ENCODE results near the gene C1QTNF8. TPM values are rescaled to one million over a fixed set of nuclear protein-coding genes. Genes with fewer than 3 reads are reported as not detected.

Gene C1QTNF8
- total and polyA plus RNA-seq, 4 donors: not detected

DNA sequence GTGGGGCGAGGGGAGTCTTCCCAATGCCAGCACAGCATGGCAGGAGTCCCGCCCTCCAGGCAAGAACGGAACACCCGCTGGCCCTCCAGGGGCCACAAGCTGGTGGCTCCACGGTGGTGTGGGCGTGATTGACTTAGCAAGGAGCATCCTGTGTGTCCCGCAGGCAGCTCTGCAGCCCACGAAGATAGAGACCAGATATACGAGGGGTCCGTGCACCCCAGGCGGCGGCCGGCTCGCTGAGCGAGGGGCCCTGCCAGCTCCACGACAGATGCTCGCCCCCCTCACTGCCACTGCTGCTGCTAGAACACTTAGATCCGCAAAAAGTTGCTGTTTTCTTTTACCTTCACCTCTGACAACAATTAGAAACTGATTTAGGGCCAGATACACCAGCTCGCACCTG lies 46.9 kb upstream of the C1QTNF8 start (continued):
- TF ChIP-seq, protein P1, sequence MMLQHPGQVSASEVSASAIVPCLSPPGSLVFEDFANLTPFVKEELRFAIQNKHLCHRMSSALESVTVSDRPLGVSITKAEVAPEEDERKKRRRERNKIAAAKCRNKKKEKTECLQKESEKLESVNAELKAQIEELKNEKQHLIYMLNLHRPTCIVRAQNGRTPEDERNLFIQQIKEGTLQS (IDR thresholded peaks at IDR 0.05): no peak
- TF ChIP-seq FOXA1 (IDR thresholded peaks at IDR 0.05) (no peak), RXRA (IDR thresholded peaks at IDR 0.05) (no peak), FOXA2 (IDR thresholded peaks at IDR 0.05) (no peak), GABPA (IDR thresholded peaks at IDR 0.05 in 1 of 2, conservative IDR thresholded peaks at IDR 0.05 in 1 of 2) (no peak), HNF4A (conservative IDR thresholded peaks at IDR 0.05) (no peak), EGR1 (IDR thresholded peaks at IDR 0.05; ENCODE audit: low read depth in 2 of 2) (no peak), NR2F2 (IDR thresholded peaks at IDR 0.05) (no peak)
- TF ChIP-seq, protein P2, sequence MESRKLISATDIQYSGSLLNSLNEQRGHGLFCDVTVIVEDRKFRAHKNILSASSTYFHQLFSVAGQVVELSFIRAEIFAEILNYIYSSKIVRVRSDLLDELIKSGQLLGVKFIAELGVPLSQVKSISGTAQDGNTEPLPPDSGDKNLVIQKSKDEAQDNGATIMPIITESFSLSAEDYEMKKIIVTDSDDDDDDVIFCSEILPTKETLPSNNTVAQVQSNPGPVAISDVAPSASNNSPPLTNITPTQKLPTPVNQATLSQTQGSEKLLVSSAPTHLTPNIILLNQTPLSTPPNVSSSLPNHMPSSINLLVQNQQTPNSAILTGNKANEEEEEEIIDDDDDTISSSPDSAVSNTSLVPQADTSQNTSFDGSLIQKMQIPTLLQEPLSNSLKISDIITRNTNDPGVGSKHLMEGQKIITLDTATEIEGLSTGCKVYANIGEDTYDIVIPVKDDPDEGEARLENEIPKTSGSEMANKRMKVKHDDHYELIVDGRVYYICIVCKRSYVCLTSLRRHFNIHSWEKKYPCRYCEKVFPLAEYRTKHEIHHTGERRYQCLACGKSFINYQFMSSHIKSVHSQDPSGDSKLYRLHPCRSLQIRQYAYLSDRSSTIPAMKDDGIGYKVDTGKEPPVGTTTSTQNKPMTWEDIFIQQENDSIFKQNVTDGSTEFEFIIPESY (IDR thresholded peaks at IDR 0.05): no peak

DNA sequence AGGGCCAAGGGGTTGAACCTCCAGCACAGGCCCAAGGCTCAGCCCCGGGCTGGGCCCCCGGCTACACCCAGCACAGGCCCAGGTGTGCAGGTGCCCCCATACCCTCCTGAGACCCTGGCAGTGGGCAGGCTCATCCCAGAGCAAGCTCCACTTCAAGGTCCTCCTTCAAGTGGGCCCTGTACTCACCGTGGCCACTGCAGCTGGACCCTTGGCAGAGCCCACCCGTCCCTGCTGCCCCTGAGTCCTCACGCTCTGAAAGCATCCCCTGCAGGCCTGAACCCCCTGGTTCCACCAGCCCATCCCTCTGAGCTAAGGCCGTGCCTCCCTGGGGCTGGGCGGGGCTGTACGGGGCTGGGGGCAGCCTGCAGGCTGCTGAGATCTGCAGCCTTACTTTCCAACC lies 45.7 kb upstream of the C1QTNF8 start:
- no peak overlapping the region for H3K9ac ChIP-seq (ENCODE audit: low read depth in 1 of 2, low read length in 2 of 2)
- TF ChIP-seq FOXA2 (IDR thresholded peaks at IDR 0.05) (no peak), NR2F2 (IDR thresholded peaks at IDR 0.05) (no peak)
- TF ChIP-seq, protein P2 (IDR thresholded peaks at IDR 0.05): no peak
- H3K27me3 ChIP-seq (ENCODE audit: control insufficient read depth in 4 of 4, insufficient read depth in 4 of 4, low read length in 3 of 4): no peaks in the 10 kb centered on the region
- no peak for DNase-seq (ENCODE audit: low spot score)
- no peaks in the 10 kb centered on the region for H3K9me3 ChIP-seq (ENCODE audit: control insufficient read depth in 4 of 4, low read length in 3 of 4)
- H3K27ac ChIP-seq (ENCODE audit: low read depth in 1 of 2, low read length in 2 of 2): no peak overlapping the region
- no peaks in the 10 kb centered on the region for H3K36me3 ChIP-seq (ENCODE audit: control insufficient read depth in 4 of 4, insufficient read depth in 3 of 4, low read depth in 1 of 4, low read length in 3 of 4)
- H3K4me1 ChIP-seq (ENCODE audit: control insufficient read depth in 4 of 4, insufficient read depth in 4 of 4, low read length in 3 of 4): no peaks in the 10 kb centered on the region
- no peak overlapping the region for H3K4me3 ChIP-seq (ENCODE audit: low read depth in 1 of 3, low read length in 3 of 3)
- whole genome bisulfite sequencing: 88% methylated on average over 8 of the region's 8 CpGs

DNA sequence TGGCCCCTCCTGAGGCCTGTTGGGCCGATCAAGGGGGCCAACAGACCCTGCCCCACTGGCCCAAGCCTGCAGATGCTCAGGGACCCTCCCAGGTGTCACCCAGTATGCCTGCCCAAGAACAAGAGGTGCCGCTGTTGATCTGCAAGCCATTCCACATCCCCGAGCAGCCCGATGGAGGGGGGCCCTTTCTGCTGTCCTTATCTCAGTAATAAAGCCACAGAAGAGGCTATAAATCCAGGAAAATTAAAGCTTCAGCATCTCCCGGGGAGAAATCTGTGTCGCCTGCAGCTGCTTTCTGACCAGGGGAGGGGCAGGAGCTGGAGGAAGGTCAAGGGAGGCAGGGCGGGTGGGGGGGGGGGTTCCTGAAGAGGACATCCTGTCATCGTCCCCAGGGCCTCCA lies 45.1 kb upstream of the C1QTNF8 start:
- TF ChIP-seq YY1 (IDR thresholded peaks at IDR 0.05) (no peak), TAF1 (conservative IDR thresholded peaks at IDR 0.05) (no peak), GABPA (IDR thresholded peaks at IDR 0.05 in 1 of 2, conservative IDR thresholded peaks at IDR 0.05 in 1 of 2) (no peak), RXRA (IDR thresholded peaks at IDR 0.05) (no peak), EGR1 (IDR thresholded peaks at IDR 0.05; ENCODE audit: low read depth in 2 of 2) (no peak), JUND (IDR thresholded peaks at IDR 0.05) (no peak), HNF4G (IDR thresholded peaks at IDR 0.05) (no peak), NR2F2 (IDR thresholded peaks at IDR 0.05) (no peak)
- TF ChIP-seq, protein P3, sequence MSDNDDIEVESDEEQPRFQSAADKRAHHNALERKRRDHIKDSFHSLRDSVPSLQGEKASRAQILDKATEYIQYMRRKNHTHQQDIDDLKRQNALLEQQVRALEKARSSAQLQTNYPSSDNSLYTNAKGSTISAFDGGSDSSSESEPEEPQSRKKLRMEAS (IDR thresholded peaks at IDR 0.05): no peak
- TF ChIP-seq, protein P1 (IDR thresholded peaks at IDR 0.05): no peak
- TF ChIP-seq, protein P4, sequence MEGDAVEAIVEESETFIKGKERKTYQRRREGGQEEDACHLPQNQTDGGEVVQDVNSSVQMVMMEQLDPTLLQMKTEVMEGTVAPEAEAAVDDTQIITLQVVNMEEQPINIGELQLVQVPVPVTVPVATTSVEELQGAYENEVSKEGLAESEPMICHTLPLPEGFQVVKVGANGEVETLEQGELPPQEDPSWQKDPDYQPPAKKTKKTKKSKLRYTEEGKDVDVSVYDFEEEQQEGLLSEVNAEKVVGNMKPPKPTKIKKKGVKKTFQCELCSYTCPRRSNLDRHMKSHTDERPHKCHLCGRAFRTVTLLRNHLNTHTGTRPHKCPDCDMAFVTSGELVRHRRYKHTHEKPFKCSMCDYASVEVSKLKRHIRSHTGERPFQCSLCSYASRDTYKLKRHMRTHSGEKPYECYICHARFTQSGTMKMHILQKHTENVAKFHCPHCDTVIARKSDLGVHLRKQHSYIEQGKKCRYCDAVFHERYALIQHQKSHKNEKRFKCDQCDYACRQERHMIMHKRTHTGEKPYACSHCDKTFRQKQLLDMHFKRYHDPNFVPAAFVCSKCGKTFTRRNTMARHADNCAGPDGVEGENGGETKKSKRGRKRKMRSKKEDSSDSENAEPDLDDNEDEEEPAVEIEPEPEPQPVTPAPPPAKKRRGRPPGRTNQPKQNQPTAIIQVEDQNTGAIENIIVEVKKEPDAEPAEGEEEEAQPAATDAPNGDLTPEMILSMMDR (IDR thresholded peaks at IDR 0.05; ENCODE audit: low read depth, low read length, missing input control): no peak
- TF ChIP-seq, protein P5, sequence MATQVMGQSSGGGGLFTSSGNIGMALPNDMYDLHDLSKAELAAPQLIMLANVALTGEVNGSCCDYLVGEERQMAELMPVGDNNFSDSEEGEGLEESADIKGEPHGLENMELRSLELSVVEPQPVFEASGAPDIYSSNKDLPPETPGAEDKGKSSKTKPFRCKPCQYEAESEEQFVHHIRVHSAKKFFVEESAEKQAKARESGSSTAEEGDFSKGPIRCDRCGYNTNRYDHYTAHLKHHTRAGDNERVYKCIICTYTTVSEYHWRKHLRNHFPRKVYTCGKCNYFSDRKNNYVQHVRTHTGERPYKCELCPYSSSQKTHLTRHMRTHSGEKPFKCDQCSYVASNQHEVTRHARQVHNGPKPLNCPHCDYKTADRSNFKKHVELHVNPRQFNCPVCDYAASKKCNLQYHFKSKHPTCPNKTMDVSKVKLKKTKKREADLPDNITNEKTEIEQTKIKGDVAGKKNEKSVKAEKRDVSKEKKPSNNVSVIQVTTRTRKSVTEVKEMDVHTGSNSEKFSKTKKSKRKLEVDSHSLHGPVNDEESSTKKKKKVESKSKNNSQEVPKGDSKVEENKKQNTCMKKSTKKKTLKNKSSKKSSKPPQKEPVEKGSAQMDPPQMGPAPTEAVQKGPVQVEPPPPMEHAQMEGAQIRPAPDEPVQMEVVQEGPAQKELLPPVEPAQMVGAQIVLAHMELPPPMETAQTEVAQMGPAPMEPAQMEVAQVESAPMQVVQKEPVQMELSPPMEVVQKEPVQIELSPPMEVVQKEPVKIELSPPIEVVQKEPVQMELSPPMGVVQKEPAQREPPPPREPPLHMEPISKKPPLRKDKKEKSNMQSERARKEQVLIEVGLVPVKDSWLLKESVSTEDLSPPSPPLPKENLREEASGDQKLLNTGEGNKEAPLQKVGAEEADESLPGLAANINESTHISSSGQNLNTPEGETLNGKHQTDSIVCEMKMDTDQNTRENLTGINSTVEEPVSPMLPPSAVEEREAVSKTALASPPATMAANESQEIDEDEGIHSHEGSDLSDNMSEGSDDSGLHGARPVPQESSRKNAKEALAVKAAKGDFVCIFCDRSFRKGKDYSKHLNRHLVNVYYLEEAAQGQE (IDR thresholded peaks at IDR 0.05): no peak
- Histone ChIP-seq H3K9ac (ENCODE audit: low read depth in 1 of 2, low read length in 2 of 2) (no peak overlapping the region), H3K27me3 (ENCODE audit: control insufficient read depth in 4 of 4, insufficient read depth in 4 of 4, low read length in 3 of 4) (no peaks in the 10 kb centered on the region), H3K9me3 (ENCODE audit: control insufficient read depth in 4 of 4, low read length in 3 of 4) (no peaks in the 10 kb centered on the region), H3K4me1 (ENCODE audit: control insufficient read depth in 4 of 4, insufficient read depth in 4 of 4, low read length in 3 of 4) (peaks cover 0 to 3% (median 2%) of the 10 kb centered on the region in 4 donors), H3K27ac (ENCODE audit: low read depth in 1 of 2, low read length in 2 of 2) (no peak overlapping the region), H3K36me3 (ENCODE audit: control insufficient read depth in 4 of 4, insufficient read depth in 3 of 4, low read depth in 1 of 4, low read length in 3 of 4) (no peaks in the 10 kb centered on the region), H3K4me3 (ENCODE audit: low read depth in 1 of 3, low read length in 3 of 3) (no peak overlapping the region)
- DNase-seq (ENCODE audit: low spot score): no peak
- WGBS: 72% methylated on average over 8 of the region's 8 CpGs

Measured in liver (tissue), 9 donors.